HepG2 (cell line): ENCODE results near the gene C20orf204. TPM values are rescaled to one million over a fixed set of nuclear protein-coding genes. Genes with fewer than 3 reads are reported as not detected.
A peak's percentile ranks its signal among the peaks of the same experiment; 100 is the strongest.

Experiments
- BCL6 ChIP-seq: IDR thresholded peaks from 2 replicates; pipeline ENCODE4 v1.6.1; 2016; ENCODE audit warnings: missing genetic modification reagents, missing compliant biosample characterization
- CCDC6 ChIP-seq: sonication (generic); formaldehyde crosslinking; IDR thresholded peaks from 2 replicates; pipeline ENCODE4 v1.8.1; 2022; ENCODE audit warnings: mild to moderate bottlenecking, missing genetic modification reagents, moderate library complexity
- ETV6 ChIP-seq: sonication (generic); formaldehyde crosslinking; conservative IDR thresholded peaks from 2 replicates; pipeline ENCODE4 v1.4.0; 2020; ENCODE audit warnings: missing genetic modification reagents
- FLYWCH1 ChIP-seq: sonication (generic); formaldehyde crosslinking; IDR thresholded peaks from 2 replicates; pipeline ENCODE4 v1.8.1; 2023; ENCODE audit warnings: mild to moderate bottlenecking, missing genetic modification reagents
- GPN1 ChIP-seq: sonication (generic); formaldehyde crosslinking; IDR thresholded peaks from 2 replicates; pipeline ENCODE4 v1.5.1; 2020; ENCODE audit warnings: missing genetic modification reagents, borderline replicate concordance
- HDAC2 ChIP-seq: sonication (generic); formaldehyde crosslinking; IDR thresholded peaks from 2 replicates; pipeline ENCODE4 v1.4.0; 2020; ENCODE audit warnings: missing genetic modification reagents
- KLF16 ChIP-seq, 2 experiments: sonication (generic) in 1 of 2; formaldehyde crosslinking in 1 of 2; IDR thresholded peaks; 2 replicates each; pipeline versions ENCODE4 v1.6.1 to v1.8.0; 2016 to 2023; ENCODE audit warnings: missing genetic modification reagents in 2 of 2, missing compliant biosample characterization in 1 of 2
- RFX3 ChIP-seq: IDR thresholded peaks from 2 replicates; pipeline ENCODE4 v1.6.1; 2016; ENCODE audit warnings: missing biosample characterization, missing genetic modification reagents
- ZNF598 ChIP-seq: sonication (generic); formaldehyde crosslinking; IDR thresholded peaks from 2 replicates; pipeline ENCODE4 v1.5.1; 2020; ENCODE audit warnings: mild to moderate bottlenecking, missing genetic modification reagents, borderline replicate concordance
- ZNF737 ChIP-seq: sonication (generic); formaldehyde crosslinking; IDR thresholded peaks from 2 replicates; pipeline ENCODE4 v1.5.0; 2020; ENCODE audit warnings: missing genetic modification reagents, mild to moderate bottlenecking, borderline replicate concordance
- ZNF777 ChIP-seq: sonication (generic); formaldehyde crosslinking; IDR thresholded peaks from 2 replicates; pipeline ENCODE4 v1.4.0; 2020; ENCODE audit warnings: missing genetic modification reagents
- polyA plus RNA-seq, 8 experiments: library from polyadenylated mRNA; depleted of rRNA in 3 of 8; stranded (reverse) in 7 of 8; unstranded in 1 of 8; fragments of >200 nt; fragmentation: Illumina TruSeq in 4 of 8; extraction: Trizol in 4 of 8; gene quantifications; 2 replicates each; pipeline versions ENCODE4 v1.2.1 to v1.2.3, GENCODE V29; 2011 to 2016; ENCODE audit warnings: low read depth in 4 of 8, missing spikeins in 1 of 8, mixed read lengths in 1 of 8; ENCODE audit not compliant: insufficient read depth in 1 of 8
- total RNA-seq, 5 experiments: library from RNA; depleted of rRNA; stranded (reverse); fragments of >200 nt; fragmentation: Illumina TruSeq; extraction: Trizol; gene quantifications; 2 replicates each; pipeline ENCODE4 v1.2.3, GENCODE V29; 2016; ENCODE audit warnings: low read depth in 1 of 5
- TF ChIP-seq, protein P1 (sequence below): sonication (generic); formaldehyde crosslinking; IDR thresholded peaks from 2 replicates; pipeline ENCODE4 v1.4.0; 2020; ENCODE audit warnings: missing genetic modification reagents
- TF ChIP-seq, protein P2 (sequence below): sonication (generic); formaldehyde crosslinking; IDR thresholded peaks from 2 replicates; pipeline ENCODE4 v1.8.1; 2023; ENCODE audit warnings: missing genetic modification reagents, inconsistent platforms, borderline replicate concordance
- TF ChIP-seq, protein P3 (sequence below): sonication (generic); formaldehyde crosslinking; IDR thresholded peaks from 2 replicates; pipeline ENCODE4 v1.5.1; 2020; ENCODE audit warnings: missing genetic modification reagents, mild to moderate bottlenecking, borderline replicate concordance
- TF ChIP-seq, protein P4 (sequence below): sonication (generic); formaldehyde crosslinking; IDR thresholded peaks from 2 replicates; pipeline ENCODE4 v1.4.0; 2020; ENCODE audit warnings: missing genetic modification reagents
- TF ChIP-seq, protein P5 (sequence below): sonication (generic); formaldehyde crosslinking; IDR thresholded peaks from 2 replicates; pipeline ENCODE4 v1.5.0; 2020; ENCODE audit warnings: missing genetic modification reagents

The C20orf204 gene
- total and polyA plus RNA-seq, 2 of the 13 experiments (the other 11 are each of a cell fraction or from before 2014, with no cell fraction given) = 22.1 to 80.0 TPM

- TF ChIP-seq, protein P1, sequence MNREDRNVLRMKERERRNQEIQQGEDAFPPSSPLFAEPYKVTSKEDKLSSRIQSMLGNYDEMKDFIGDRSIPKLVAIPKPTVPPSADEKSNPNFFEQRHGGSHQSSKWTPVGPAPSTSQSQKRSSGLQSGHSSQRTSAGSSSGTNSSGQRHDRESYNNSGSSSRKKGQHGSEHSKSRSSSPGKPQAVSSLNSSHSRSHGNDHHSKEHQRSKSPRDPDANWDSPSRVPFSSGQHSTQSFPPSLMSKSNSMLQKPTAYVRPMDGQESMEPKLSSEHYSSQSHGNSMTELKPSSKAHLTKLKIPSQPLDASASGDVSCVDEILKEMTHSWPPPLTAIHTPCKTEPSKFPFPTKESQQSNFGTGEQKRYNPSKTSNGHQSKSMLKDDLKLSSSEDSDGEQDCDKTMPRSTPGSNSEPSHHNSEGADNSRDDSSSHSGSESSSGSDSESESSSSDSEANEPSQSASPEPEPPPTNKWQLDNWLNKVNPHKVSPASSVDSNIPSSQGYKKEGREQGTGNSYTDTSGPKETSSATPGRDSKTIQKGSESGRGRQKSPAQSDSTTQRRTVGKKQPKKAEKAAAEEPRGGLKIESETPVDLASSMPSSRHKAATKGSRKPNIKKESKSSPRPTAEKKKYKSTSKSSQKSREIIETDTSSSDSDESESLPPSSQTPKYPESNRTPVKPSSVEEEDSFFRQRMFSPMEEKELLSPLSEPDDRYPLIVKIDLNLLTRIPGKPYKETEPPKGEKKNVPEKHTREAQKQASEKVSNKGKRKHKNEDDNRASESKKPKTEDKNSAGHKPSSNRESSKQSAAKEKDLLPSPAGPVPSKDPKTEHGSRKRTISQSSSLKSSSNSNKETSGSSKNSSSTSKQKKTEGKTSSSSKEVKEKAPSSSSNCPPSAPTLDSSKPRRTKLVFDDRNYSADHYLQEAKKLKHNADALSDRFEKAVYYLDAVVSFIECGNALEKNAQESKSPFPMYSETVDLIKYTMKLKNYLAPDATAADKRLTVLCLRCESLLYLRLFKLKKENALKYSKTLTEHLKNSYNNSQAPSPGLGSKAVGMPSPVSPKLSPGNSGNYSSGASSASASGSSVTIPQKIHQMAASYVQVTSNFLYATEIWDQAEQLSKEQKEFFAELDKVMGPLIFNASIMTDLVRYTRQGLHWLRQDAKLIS = no peak
- TF ChIP-seq, protein P2, sequence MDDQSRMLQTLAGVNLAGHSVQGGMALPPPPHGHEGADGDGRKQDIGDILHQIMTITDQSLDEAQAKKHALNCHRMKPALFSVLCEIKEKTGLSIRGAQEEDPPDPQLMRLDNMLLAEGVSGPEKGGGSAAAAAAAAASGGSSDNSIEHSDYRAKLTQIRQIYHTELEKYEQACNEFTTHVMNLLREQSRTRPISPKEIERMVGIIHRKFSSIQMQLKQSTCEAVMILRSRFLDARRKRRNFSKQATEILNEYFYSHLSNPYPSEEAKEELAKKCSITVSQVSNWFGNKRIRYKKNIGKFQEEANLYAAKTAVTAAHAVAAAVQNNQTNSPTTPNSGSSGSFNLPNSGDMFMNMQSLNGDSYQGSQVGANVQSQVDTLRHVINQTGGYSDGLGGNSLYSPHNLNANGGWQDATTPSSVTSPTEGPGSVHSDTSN = no peak
- TF ChIP-seq, protein P3, sequence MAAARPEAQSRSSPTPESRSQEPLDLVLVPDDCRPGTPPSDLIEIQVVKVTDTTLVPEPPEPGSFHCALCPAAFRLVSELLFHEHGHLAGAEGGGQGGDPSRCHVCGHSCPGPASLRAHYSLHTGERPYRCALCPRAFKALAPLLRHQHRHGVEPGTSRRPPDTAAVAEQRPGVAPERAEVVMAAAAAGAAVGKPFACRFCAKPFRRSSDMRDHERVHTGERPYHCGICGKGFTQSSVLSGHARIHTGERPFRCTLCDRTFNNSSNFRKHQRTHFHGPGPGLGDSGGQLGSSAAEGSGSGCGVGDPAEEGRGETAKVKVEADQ = no peak
- peak; percentile 71 for TF ChIP-seq HDAC2 (CRISPR knock-in tag)
- TF ChIP-seq RFX3 (CRISPR knock-in tag) = no peak
- no peak for TF ChIP-seq GPN1 (CRISPR knock-in tag)
- no peak for TF ChIP-seq BCL6 (CRISPR knock-in tag)
- TF ChIP-seq FLYWCH1 (CRISPR knock-in tag) = 0 out of 2 replicates have a peak, but pooled peaks have one; percentile 45
- TF ChIP-seq CCDC6 (CRISPR knock-in tag) = no peak; the same call in 1 of the 2 replicates
- no peak for TF ChIP-seq ZNF737 (CRISPR knock-in tag)
- TF ChIP-seq ZNF777 (CRISPR knock-in tag) = peak; percentile 72; the same call in 1 of the 2 replicates
- TF ChIP-seq, protein P4, sequence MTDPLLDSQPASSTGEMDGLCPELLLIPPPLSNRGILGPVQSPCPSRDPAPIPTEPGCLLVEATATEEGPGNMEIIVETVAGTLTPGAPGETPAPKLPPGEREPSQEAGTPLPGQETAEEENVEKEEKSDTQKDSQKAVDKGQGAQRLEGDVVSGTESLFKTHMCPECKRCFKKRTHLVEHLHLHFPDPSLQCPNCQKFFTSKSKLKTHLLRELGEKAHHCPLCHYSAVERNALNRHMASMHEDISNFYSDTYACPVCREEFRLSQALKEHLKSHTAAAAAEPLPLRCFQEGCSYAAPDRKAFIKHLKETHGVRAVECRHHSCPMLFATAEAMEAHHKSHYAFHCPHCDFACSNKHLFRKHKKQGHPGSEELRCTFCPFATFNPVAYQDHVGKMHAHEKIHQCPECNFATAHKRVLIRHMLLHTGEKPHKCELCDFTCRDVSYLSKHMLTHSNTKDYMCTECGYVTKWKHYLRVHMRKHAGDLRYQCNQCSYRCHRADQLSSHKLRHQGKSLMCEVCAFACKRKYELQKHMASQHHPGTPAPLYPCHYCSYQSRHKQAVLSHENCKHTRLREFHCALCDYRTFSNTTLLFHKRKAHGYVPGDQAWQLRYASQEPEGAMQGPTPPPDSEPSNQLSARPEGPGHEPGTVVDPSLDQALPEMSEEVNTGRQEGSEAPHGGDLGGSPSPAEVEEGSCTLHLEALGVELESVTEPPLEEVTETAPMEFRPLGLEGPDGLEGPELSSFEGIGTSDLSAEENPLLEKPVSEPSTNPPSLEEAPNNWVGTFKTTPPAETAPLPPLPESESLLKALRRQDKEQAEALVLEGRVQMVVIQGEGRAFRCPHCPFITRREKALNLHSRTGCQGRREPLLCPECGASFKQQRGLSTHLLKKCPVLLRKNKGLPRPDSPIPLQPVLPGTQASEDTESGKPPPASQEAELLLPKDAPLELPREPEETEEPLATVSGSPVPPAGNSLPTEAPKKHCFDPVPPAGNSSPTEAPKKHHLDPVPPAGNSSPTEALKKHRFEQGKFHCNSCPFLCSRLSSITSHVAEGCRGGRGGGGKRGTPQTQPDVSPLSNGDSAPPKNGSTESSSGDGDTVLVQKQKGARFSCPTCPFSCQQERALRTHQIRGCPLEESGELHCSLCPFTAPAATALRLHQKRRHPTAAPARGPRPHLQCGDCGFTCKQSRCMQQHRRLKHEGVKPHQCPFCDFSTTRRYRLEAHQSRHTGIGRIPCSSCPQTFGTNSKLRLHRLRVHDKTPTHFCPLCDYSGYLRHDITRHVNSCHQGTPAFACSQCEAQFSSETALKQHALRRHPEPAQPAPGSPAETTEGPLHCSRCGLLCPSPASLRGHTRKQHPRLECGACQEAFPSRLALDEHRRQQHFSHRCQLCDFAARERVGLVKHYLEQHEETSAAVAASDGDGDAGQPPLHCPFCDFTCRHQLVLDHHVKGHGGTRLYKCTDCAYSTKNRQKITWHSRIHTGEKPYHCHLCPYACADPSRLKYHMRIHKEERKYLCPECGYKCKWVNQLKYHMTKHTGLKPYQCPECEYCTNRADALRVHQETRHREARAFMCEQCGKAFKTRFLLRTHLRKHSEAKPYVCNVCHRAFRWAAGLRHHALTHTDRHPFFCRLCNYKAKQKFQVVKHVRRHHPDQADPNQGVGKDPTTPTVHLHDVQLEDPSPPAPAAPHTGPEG (CRISPR knock-in tag) = 0 out of 2 replicates have a peak, but pooled peaks have one; percentile 42
- TF ChIP-seq ZNF598 (CRISPR knock-in tag) = no peak
- TF ChIP-seq KLF16 (CRISPR knock-in tag; IDR thresholded peaks at IDR 0.05) = peak in 1 of 2 experiments; percentile 13; a peak in 1 of 4 replicates
- TF ChIP-seq, protein P5, sequence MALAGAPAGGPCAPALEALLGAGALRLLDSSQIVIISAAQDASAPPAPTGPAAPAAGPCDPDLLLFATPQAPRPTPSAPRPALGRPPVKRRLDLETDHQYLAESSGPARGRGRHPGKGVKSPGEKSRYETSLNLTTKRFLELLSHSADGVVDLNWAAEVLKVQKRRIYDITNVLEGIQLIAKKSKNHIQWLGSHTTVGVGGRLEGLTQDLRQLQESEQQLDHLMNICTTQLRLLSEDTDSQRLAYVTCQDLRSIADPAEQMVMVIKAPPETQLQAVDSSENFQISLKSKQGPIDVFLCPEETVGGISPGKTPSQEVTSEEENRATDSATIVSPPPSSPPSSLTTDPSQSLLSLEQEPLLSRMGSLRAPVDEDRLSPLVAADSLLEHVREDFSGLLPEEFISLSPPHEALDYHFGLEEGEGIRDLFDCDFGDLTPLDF (CRISPR knock-in tag) = no peak
- TF ChIP-seq ETV6 (CRISPR knock-in tag) = no peak; the same call in 1 of the 2 replicates
These were observed 43.5 kb downstream of the C20orf204 start, which contains the start of gene RGS19 (continued) for GRCh38 chr20:64079273-64080012.
